SU-DHL-6 (cell line): ENCODE results near the gene SOBP.

ENCODE experiments used
- H2AFZ ChIP-seq: fragments of 200-600 bp; sonication (generic); 2 replicates; pipeline ENCODE4 v1.6.1; 2014; ENCODE audit warnings: low read depth, mild to moderate bottlenecking, moderate library complexity, mixed read lengths, antibody characterized with exemption, low read length; ENCODE audit not compliant: severe bottlenecking
- H3F3A ChIP-seq: fragments of 200-600 bp; shearing (Covaris generic); 2 replicates; pipeline ENCODE4 v1.6.0; 2016; ENCODE audit warnings: antibody characterized with exemption, mild to moderate bottlenecking; ENCODE audit not compliant: insufficient read depth
- H3K27ac ChIP-seq: fragments of 200-600 bp; sonication (generic); 2 replicates; pipeline ENCODE4 v1.5.1; 2016; ENCODE audit warnings: low read depth, mild to moderate bottlenecking, low read length, moderate library complexity, mixed read lengths
- H3K27me3 ChIP-seq: fragments of 200-600 bp; sonication (generic), shearing (Covaris generic); 2 replicates; pipeline ENCODE4 v1.6.0; 2014; ENCODE audit warnings: mild to moderate bottlenecking, low read length
- H3K36me3 ChIP-seq: fragments of 200-600 bp; sonication (generic); 2 replicates; pipeline ENCODE4 v1.6.1; 2014; ENCODE audit warnings: mild to moderate bottlenecking, low read length, mixed read lengths
- H3K4me2 ChIP-seq: fragments of 300-600, 200-600 bp; shearing (Covaris generic), sonication (generic); 2 replicates; pipeline ENCODE4 v1.6.0; 2014; ENCODE audit warnings: low read length, low read depth, mild to moderate bottlenecking; ENCODE audit not compliant: poor library complexity, severe bottlenecking
- H3K4me3 ChIP-seq: fragments of 200-600 bp; sonication (generic); 2 replicates; pipeline ENCODE4 v1.5.1; 2014; ENCODE audit warnings: antibody characterized with exemption, low read length, mild to moderate bottlenecking, mixed read lengths; ENCODE audit not compliant: insufficient read depth, poor library complexity, severe bottlenecking
- H3K79me2 ChIP-seq: fragments of 200-600 bp; sonication (generic); 2 replicates; pipeline ENCODE4 v1.6.1; 2014; ENCODE audit warnings: mild to moderate bottlenecking, low read length, moderate library complexity; ENCODE audit not compliant: insufficient read depth
- H3K9ac ChIP-seq: fragments of 200-600 bp; sonication (generic); 2 replicates; pipeline ENCODE4 v1.7.0; 2014; ENCODE audit warnings: mild to moderate bottlenecking, low read length
- H3K9me2 ChIP-seq: fragments of 200-600 bp; sonication (generic); replicated peaks from 2 replicates; pipeline ENCODE4 v1.6.1; 2014; ENCODE audit warnings: low read length; ENCODE audit not compliant: insufficient read depth
- H3K9me3 ChIP-seq: fragments of 200-600 bp; sonication (generic); 2 replicates; pipeline ENCODE4 v1.6.1; 2014; ENCODE audit warnings: low read length, mixed read lengths; ENCODE audit not compliant: insufficient read depth
- H4K20me1 ChIP-seq: fragments of 200-600 bp; sonication (generic); 2 replicates; pipeline ENCODE4 v1.6.1; 2014; ENCODE audit warnings: low read depth, mild to moderate bottlenecking, antibody characterized with exemption, low read length, moderate library complexity, mixed read lengths
- CTCF ChIP-seq: fragments of 200-600 bp; sonication (generic); IDR thresholded peaks from one replicate; pipeline ENCODE4 v1.5.1; 2017; ENCODE audit warnings: antibody characterized with exemption, mild to moderate bottlenecking, low read length, moderate library complexity; ENCODE audit not compliant: insufficient read depth, poor library complexity, severe bottlenecking
- EZH2phosphoT487 ChIP-seq: fragments of 200-600 bp; sonication (generic), shearing (Covaris generic); conservative IDR thresholded peaks from 2 replicates; pipeline ENCODE4 v1.6.1; 2018; ENCODE audit warnings: mild to moderate bottlenecking, antibody characterized with exemption, low read length, moderate library complexity, mixed read lengths

SOBP gene

GRCh38 chr6:107616775-107617174 is 126.9 kb downstream of the SOBP start:
- H3K9ac ChIP-seq, result no peak overlapping the region
- H2AFZ ChIP-seq, result no peak overlapping the region
- H3F3A ChIP-seq, result peaks cover 16% of the 10 kb centered on the region
- H4K20me1 ChIP-seq, result no peaks in the 10 kb centered on the region
- TF ChIP-seq EZH2phosphoT487 (no peak), CTCF (no peak)
- H3K4me3 ChIP-seq, result no peak overlapping the region
- no peaks in the 10 kb centered on the region for H3K9me2 ChIP-seq
- peak overlapping the region; percentile 93 for H3K27ac ChIP-seq
- H3K79me2 ChIP-seq, result peaks cover 16% of the 10 kb centered on the region; the same call in 1 of the 2 replicates
- peaks cover 2% of the 10 kb centered on the region; the same call in 1 of the 2 replicates for H3K36me3 ChIP-seq
- no peaks in the 10 kb centered on the region for H3K27me3 ChIP-seq
- no peaks in the 10 kb centered on the region for H3K9me3 ChIP-seq
- H3K4me2 ChIP-seq, result peak overlapping the region; percentile 49

DNA sequence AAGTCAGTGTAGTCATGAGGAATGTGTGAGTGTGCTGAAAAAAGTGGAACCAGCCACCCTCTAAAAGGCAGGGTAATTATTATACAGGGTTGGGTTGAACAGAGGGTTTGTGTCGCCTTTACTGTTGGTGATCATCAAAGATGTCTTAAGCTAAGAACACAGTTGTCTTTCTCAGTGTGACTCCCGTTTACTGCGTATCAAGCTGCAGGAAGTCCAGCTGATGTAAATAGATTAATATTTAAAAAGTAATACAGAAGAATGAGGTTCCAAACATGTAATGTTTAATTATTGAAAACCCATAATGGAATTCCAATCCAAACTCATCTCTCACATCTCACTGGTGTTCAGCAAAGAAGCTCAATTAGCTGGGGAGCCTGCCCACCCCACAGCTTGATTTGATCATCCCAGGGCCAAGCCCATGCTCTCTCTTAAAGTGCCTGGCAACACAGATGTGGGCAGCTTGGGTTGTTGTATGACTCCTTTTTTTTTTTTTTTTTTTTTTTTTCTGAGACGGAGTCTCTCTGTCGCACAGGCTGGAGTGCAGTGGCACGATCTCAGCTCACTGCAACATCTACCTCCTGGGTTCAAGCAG is 127.5 kb downstream of the SOBP start:
- H2AFZ ChIP-seq, result no peak overlapping the region
- H3K9me2 ChIP-seq, result no peaks in the 10 kb centered on the region
- H3F3A ChIP-seq, result peaks cover 12% of the 10 kb centered on the region
- no peak overlapping the region for H3K4me3 ChIP-seq
- TF ChIP-seq EZH2phosphoT487 (no peak), CTCF (no peak)
- H3K27ac ChIP-seq, result peak overlapping the region; percentile 93
- H3K27me3 ChIP-seq, result no peaks in the 10 kb centered on the region
- H3K4me2 ChIP-seq, result peak overlapping the region; percentile 49
- no peaks in the 10 kb centered on the region for H4K20me1 ChIP-seq
- peaks cover 16% of the 10 kb centered on the region; the same call in 1 of the 2 replicates for H3K79me2 ChIP-seq
- H3K9ac ChIP-seq, result no peak overlapping the region
- no peaks in the 10 kb centered on the region for H3K9me3 ChIP-seq
- no peaks in the 10 kb centered on the region for H3K36me3 ChIP-seq

DNA sequence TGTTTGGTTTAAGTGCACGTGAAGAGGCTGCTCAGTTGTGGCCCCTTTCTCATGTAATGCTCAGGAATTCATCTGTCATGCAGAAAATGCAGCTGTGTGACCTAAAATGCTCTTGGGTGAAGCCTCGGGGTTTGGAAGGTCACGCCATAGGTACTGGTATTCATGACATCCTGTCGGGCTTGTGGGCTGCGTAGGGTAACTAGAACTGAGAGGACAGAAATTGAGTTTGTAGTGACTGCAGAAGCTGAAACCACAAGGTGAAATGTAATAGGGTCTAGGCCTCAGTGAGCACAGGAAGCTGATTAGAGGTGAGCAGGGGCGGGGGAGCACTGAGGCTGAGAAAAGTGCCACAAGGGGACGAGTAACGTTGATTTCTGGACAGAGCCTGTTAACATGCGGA is 128.8 kb downstream of the SOBP start:
- no peak overlapping the region for H2AFZ ChIP-seq
- peak overlapping the region; percentile 32 for H3K9ac ChIP-seq
- H3F3A ChIP-seq, result peaks cover 12% of the 10 kb centered on the region
- no peak for TF ChIP-seq CTCF
- no peak overlapping the region for H3K4me3 ChIP-seq
- peaks cover 13% of the 10 kb centered on the region; the same call in 1 of the 2 replicates for H3K79me2 ChIP-seq
- peak overlapping the region; percentile 50 for H3K4me2 ChIP-seq
- peak overlapping the region; percentile 93 for H3K27ac ChIP-seq
- H4K20me1 ChIP-seq, result no peaks in the 10 kb centered on the region
- no peaks in the 10 kb centered on the region for H3K36me3 ChIP-seq
- H3K9me2 ChIP-seq, result no peaks in the 10 kb centered on the region
- H3K27me3 ChIP-seq, result no peaks in the 10 kb centered on the region
- H3K9me3 ChIP-seq, result no peaks in the 10 kb centered on the region
